Stimulated activated CD8-positive, alpha-beta memory T cell treated with anti-CD3 and anti-CD28 coated beads, Interleukin-4, amount 100 ng/mL, for 24 hours (primary cell): ENCODE measurements around the gene PTGFR.

ENCODE experiments used
- DNase-seq: peaks from one replicate; pipeline ENCODE4 v3.0.0-alpha.2; 2020; ENCODE audit warnings: low read depth

PTGFR gene

DNA sequence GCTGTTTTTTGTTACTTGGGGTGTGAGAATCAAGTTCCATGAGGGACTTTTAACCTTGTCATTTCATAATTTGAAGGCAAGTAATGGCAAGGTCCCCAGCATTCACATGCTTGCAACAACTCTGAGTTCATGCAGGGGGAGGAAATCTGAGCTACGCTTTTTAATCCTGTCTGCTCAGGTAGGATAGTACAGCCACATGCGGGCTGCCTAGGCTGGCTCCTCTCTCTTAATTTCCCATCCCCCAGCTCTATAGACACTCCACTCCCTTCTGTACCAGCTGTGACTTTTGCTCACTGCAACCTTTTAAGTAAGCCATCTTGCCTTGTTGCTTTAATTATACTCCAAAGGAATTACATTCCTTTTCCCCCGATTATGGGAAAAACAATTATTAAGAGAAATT, 30.1 kb downstream of the PTGFR start:
- no peak for DNase-seq

DNA sequence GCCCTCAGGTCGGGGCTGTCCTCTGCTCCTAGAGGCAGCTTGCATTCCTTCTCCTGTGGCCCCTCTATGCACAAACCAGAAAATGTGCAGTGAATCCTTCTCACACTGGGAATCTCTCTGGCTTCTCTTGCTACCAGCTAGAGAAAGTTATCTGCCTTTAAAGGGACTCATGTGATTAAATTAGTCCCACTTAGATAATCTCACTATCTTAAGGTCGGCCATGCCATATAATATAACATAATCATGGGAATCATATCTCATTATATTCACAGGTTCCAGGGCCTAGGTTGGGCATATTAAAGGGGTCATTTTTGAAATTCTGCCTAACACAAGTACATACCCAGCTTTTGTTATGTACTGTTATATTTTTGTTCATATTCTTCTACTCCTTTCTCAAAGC, 31.4 kb downstream of the PTGFR start:
- DNase-seq = no peak

DNA sequence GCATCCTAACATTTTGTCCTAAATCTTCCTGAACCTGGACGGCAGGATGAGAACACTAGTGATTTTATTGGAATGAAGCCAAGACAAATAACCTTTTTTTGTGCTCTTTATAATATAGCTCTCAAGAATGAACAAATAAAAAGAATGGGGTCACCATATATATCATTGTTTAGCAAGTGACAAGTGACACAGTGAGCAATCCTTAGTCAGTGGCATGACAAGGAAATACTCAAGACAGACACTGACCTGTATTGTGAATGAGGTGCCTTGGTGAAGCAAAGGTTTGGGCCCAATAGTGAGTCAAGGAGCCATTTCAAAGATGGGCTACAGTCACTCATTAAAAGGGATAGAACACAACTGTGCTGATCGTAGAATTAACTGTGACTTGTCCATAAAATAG, 35.7 kb downstream of the PTGFR start:
- no peak for DNase-seq

DNA sequence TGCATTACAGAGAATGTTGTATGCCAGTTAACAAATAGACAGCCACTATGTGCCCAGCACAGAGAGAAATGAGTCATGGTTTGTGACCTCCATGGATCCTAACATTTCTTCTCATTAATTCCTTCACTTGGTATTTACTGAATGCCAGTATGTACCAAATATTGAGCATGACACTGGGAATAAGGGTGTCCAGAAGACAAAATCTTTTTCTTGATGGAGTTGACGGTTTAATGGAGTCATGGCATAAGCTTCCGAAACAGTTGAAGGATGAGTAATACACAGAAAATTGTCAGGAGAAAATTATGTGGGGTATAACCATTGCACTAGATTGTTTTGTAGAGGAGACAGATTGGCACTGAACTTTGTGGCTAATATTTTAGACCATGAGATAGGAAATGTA, 36.9 kb downstream of the PTGFR start:
- DNase-seq = no peak

- no peak for DNase-seq
Measured at GRCh38 chr1:78533527-78533926, 42.8 kb downstream of the PTGFR start.

DNA sequence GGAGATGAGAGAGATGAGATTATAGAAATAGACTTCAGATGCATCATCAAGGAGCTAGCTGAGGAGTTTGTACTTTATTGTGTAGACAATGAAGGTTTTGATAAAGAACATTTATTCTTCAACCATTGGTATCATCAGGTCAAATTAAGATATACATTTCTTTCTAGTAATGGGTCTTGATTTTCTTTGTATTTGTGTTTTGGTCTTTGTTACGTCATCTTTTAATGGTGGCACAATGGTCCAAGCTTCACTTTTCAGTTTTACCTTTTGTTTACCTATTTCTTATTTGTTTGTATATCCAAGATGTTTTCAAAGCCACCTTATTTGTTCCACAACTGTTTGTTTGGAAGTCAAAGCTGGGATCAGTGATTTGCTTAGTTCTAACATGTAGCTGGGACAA, 44.5 kb downstream of the PTGFR start:
- no peak for DNase-seq

DNA sequence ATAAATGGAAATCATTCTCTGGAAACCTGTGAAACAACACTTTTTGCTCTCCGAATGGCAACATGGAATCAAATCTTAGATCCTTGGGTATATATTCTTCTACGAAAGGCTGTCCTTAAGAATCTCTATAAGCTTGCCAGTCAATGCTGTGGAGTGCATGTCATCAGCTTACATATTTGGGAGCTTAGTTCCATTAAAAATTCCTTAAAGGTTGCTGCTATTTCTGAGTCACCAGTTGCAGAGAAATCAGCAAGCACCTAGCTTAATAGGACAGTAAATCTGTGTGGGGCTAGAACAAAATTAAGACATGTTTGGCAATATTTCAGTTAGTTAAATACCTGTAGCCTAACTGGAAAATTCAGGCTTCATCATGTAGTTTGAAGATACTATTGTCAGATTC, 45.7 kb downstream of the PTGFR start:
- no peak for DNase-seq

DNA sequence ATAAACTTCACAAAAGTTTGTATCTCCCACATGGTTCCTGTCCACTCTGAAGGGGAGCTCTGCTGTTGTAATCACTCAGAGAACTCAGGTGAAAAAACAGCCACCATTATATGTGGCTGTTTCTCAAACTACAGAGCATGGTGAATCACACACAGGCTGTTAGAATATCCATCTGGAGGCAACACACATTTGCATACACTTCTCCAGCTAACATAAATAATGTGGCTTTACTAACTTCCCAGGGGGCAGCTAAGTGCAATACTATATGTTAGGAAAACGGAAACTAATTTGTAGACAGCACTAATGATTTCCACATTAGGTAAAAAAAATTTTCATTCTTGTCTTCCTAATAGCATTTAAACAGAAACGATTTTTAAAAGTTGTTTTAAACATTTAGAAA, 49.3 kb downstream of the PTGFR start:
- no peak for DNase-seq

GRCh38 chr1:78541479-78541878, 50.7 kb downstream of the PTGFR start:
- no peak for DNase-seq

- no peak for DNase-seq
Measured at GRCh38 chr1:78543941-78544643, 53.3 kb downstream of the PTGFR start.

GRCh38 chr1:78547081-78547480, 56.3 kb downstream of the PTGFR start:
- no peak for DNase-seq

DNA sequence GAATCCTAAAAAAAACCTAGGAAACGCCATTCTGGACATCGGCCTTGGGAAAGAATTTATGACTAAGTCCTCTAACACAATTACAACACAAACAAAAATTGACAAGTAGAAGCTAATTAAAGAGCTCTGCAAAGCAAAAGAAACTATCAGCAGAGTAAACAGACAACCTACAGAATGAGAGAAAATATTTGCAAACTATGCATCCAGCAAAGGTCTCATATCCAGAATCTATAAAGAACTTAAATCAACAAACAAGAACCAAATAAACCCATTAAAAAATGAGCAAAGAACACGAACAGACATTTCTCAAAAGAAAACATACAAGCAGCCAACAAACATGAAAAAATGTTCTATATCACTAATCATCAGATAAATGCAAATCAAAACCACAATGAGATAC, 58.6 kb downstream of the PTGFR start:
- DNase-seq = no peak

DNA sequence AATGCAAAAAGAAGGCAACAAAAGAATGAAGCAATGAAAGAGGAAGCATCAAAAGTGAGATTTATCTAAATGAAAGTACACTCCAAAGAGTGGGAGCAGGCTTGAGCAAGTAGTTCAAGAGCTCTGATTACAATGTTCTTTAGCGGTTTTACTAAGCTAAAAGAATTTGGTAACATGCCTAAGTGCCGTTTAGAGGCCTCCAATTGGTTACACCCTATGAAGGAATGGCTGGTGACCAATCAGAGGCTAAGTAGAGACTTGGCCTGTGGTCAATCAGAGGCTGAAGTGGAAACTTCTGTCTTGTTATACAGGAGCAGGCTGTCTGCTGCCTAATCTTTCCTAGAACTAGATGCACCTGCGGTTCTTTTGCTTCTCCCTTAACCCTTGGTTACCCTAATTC, 59.1 kb downstream of the PTGFR start:
- no peak for DNase-seq

- no peak for DNase-seq
Measured at GRCh38 chr1:78553859-78554258, 63.1 kb downstream of the PTGFR start.

- no peak for DNase-seq
Measured at GRCh38 chr1:78554840-78555239, 64.1 kb downstream of the PTGFR start.

DNA sequence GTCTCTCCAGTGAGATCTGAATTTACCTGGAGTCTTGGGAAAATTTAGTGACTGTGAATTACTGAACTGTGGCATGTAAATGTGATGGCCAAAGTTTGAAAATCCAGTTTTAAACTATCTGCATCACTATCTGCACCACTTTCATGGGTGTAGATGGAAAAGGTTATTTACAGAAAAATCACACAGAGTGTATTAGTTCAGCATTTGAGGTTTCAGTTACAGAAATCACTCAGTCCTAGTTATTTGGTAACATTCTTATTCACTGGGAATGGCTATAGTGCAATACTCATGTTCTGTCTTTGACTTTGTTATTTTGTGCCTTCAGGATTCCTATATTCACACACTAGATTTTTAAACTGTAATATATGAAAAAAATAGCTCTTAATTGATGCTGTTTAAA, 68.9 kb downstream of the PTGFR start:
- no peak for DNase-seq

DNA sequence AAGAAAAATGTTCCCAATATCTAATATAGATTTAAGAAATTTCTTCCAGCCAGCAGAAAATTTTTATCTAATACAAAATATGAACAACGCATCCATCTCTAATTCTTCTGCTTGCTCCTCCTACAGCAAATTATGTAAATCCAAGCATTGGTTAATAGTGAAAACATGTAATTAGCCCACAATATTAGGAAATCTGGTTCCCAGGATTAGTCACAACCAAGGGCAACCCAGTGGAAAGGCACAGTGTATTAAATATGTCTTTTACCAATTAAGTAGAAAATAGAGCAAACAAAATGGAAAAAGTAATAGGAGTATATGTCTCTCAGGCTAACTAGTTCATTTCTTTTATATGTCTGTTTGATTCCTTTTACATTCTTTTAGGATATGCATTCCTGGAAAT, 70.0 kb downstream of the PTGFR start:
- no peak for DNase-seq

DNA sequence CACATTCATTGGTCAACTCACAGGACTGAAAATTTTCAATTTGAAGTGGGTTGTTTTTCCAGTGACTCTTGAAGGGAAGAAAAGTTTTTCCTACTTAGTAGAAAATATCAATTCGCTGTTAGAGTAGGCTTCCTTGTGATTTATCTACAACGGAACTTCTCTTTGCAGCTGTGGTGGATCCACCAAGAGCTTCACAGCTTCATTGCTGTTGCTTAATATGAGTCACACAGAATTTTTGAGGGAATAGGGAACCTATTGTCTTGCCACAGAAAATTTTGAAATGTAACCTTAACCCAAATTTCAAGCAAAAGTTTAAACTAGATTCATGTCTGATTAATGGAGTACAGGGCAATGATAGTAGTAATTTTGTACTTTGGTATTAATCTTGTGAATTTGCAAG, 71.1 kb downstream of the PTGFR start:
- no peak for DNase-seq

DNA sequence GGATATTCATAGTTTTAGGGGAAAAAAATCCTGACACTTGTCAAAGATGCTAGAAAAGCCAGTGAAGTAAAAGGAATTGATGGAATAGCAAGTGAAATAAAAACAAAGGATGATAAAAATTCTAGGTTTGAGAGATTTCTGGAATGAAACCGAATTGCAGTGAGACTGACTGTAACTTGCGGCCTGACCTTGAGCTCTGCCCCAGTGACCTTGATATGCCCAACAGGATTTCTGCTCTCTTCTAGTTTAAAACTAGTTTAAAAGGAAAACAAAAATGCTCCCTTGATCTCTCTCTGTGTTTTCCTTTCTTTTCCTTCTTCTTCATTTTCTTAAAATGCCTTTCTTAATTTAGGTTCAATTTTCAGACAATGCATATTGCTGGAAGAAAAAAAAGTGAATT, 74.6 kb downstream of the PTGFR start:
- DNase-seq = no peak

GRCh38 chr1:78570539-78570938, 79.8 kb downstream of the PTGFR start:
- no peak for DNase-seq

- DNase-seq = no peak
Measured at GRCh38 chr1:78577257-78578100, 86.7 kb downstream of the PTGFR start.

DNA sequence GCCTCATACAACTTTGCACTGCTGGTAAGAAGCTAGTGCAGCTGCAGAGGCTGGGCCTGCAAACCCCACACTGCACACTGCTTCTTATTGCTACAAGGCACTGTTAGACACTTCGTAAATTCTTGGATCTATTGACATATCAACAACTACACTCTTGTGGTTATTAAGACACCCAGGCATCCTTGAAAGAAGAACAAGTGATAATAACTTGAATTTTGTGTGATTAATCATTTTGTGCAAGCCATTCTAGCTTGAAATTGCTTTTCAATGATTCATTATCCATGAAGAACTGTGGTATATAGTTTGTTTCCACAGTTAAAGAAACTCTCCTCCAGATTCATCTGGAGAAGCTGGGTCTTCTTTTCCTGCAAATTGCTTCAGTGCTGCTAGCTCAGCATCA, 95.8 kb downstream of the PTGFR start:
- DNase-seq = no peak

- no peak for DNase-seq
Measured at GRCh38 chr1:78587211-78587610, 96.4 kb downstream of the PTGFR start.
